Measurements from ENCODE around the gene AOC1.

AOC1 gene

GRCh38 chr7:150842716-150843115 is 9.6 kb upstream of the AOC1 start:
- Histone ChIP-seq H3K27me3 (ENCODE audit: control insufficient read depth, insufficient read depth, low read length) (no peaks in the 10 kb centered on the region), H3K9me3 (ENCODE audit: control insufficient read depth, low read length) (no peaks in the 10 kb centered on the region), H3K4me2 (ENCODE audit: low read length) (no peak overlapping the region), H3K4me1 (no peaks in the 10 kb centered on the region), H2AFZ (no peak overlapping the region), H3K4me3 (ENCODE audit: low read depth, low read length) (no peak overlapping the region), H3K9ac (no peak overlapping the region), H3K79me2 (no peaks in the 10 kb centered on the region), H3K36me3 (ENCODE audit: control insufficient read depth, insufficient read depth, low read length) (no peaks in the 10 kb centered on the region), H3K27ac (no peak overlapping the region)
- TF ChIP-seq CTCF (IDR thresholded peaks at IDR 0.05): no peak

- Histone ChIP-seq H3K4me1 (no peaks in the 10 kb centered on the region), H2AFZ (no peak overlapping the region), H3K4me2 (ENCODE audit: low read length) (no peak overlapping the region), H3K79me2 (no peaks in the 10 kb centered on the region), H3K9ac (no peak overlapping the region), H3K9me3 (ENCODE audit: control insufficient read depth, low read length) (no peaks in the 10 kb centered on the region), H3K36me3 (ENCODE audit: control insufficient read depth, insufficient read depth, low read length) (no peaks in the 10 kb centered on the region), H3K27ac (no peak overlapping the region), H3K4me3 (ENCODE audit: low read depth, low read length) (no peak overlapping the region), H3K27me3 (ENCODE audit: control insufficient read depth, insufficient read depth, low read length) (no peaks in the 10 kb centered on the region)
- no peak for TF ChIP-seq CTCF (IDR thresholded peaks at IDR 0.05)
Observed at GRCh38 chr7:150845421-150845861, 6.9 kb upstream of the AOC1 start.

- no peak overlapping the region for H3K27ac ChIP-seq
- H3K4me1 ChIP-seq: no peaks in the 10 kb centered on the region
- no peak overlapping the region for H2AFZ ChIP-seq
- H3K79me2 ChIP-seq: no peaks in the 10 kb centered on the region
- no peak overlapping the region for H3K4me2 ChIP-seq (ENCODE audit: low read length)
- H3K27me3 ChIP-seq (ENCODE audit: control insufficient read depth, insufficient read depth, low read length): no peaks in the 10 kb centered on the region
- no peak overlapping the region for H3K9ac ChIP-seq
- H3K4me3 ChIP-seq (ENCODE audit: low read depth, low read length): no peak overlapping the region
- no peak for TF ChIP-seq CTCF (IDR thresholded peaks at IDR 0.05)
- no peaks in the 10 kb centered on the region for H3K36me3 ChIP-seq (ENCODE audit: control insufficient read depth, insufficient read depth, low read length)
- no peaks in the 10 kb centered on the region for H3K9me3 ChIP-seq (ENCODE audit: control insufficient read depth, low read length)
Observed at GRCh38 chr7:150846291-150847115, 5.8 kb upstream of the AOC1 start.

GRCh38 chr7:150847536-150847935 is 4.8 kb upstream of the AOC1 start:
- H3K4me2 ChIP-seq (ENCODE audit: low read length): no peak overlapping the region
- no peaks in the 10 kb centered on the region for H3K27me3 ChIP-seq (ENCODE audit: control insufficient read depth, insufficient read depth, low read length)
- no peak overlapping the region for H3K9ac ChIP-seq
- H3K27ac ChIP-seq: no peak overlapping the region
- no peaks in the 10 kb centered on the region for H3K4me1 ChIP-seq
- no peak for TF ChIP-seq CTCF (IDR thresholded peaks at IDR 0.05)
- H2AFZ ChIP-seq: no peak overlapping the region
- H3K9me3 ChIP-seq (ENCODE audit: control insufficient read depth, low read length): no peaks in the 10 kb centered on the region
- H3K36me3 ChIP-seq (ENCODE audit: control insufficient read depth, insufficient read depth, low read length): no peaks in the 10 kb centered on the region
- no peak overlapping the region for H3K4me3 ChIP-seq (ENCODE audit: low read depth, low read length)
- no peaks in the 10 kb centered on the region for H3K79me2 ChIP-seq

- Histone ChIP-seq H3K9me3 (ENCODE audit: control insufficient read depth, low read length) (no peaks in the 10 kb centered on the region), H3K4me3 (ENCODE audit: low read depth, low read length) (no peak overlapping the region), H3K27me3 (ENCODE audit: control insufficient read depth, insufficient read depth, low read length) (no peaks in the 10 kb centered on the region), H3K36me3 (ENCODE audit: control insufficient read depth, insufficient read depth, low read length) (no peaks in the 10 kb centered on the region), H3K4me1 (no peaks in the 10 kb centered on the region), H2AFZ (no peak overlapping the region), H3K4me2 (ENCODE audit: low read length) (no peak overlapping the region), H3K79me2 (no peaks in the 10 kb centered on the region), H3K9ac (no peak overlapping the region), H3K27ac (no peak overlapping the region)
- no peak for TF ChIP-seq CTCF (IDR thresholded peaks at IDR 0.05)
Observed at GRCh38 chr7:150848111-150848510, 4.2 kb upstream of the AOC1 start.
